ENCODE data around the gene OR2T1.

DNA sequence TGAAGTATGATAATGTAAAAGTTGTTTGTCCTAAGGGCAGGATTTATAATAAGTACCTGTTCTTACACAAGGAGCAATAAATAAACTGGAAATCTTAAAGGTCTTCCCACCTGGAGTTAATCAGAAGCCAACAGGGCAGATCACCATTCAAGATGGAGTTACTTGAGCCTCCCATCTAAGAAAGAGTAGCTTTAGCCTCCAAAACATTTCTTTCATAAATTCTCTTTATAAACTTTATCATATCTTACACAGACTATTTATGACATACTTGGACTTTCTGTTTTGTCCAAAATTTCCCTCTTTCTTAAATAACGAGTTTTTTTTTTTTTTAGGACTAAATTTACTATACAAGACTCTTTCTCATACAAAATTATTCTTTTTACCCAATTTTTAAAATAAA lies 18.5 kb downstream of the OR2T1 start:
- TF ChIP-seq, protein P1, sequence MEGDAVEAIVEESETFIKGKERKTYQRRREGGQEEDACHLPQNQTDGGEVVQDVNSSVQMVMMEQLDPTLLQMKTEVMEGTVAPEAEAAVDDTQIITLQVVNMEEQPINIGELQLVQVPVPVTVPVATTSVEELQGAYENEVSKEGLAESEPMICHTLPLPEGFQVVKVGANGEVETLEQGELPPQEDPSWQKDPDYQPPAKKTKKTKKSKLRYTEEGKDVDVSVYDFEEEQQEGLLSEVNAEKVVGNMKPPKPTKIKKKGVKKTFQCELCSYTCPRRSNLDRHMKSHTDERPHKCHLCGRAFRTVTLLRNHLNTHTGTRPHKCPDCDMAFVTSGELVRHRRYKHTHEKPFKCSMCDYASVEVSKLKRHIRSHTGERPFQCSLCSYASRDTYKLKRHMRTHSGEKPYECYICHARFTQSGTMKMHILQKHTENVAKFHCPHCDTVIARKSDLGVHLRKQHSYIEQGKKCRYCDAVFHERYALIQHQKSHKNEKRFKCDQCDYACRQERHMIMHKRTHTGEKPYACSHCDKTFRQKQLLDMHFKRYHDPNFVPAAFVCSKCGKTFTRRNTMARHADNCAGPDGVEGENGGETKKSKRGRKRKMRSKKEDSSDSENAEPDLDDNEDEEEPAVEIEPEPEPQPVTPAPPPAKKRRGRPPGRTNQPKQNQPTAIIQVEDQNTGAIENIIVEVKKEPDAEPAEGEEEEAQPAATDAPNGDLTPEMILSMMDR (IDR thresholded peaks at IDR 0.05): no peak
- TF ChIP-seq POLR2A (IDR thresholded peaks at IDR 0.05): no peak
